Left ventricle myocardium inferior (tissue), 1 donor: ENCODE measurements around the gene CSTF3. TPM values are rescaled to one million over a fixed set of nuclear protein-coding genes. Genes with fewer than 3 reads are reported as not detected.

Experiments used
- DNase-seq: peaks from one replicate; pipeline ENCODE4 v3.0.0-alpha.2; 2020
- H3K27ac ChIP-seq: fragments of 200-600 bp; replicated peaks from 2 replicates; pipeline ENCODE4 v1.8.0; 2021
- H3K27me3 ChIP-seq: fragments of 200-600 bp; 2 replicates; pipeline ENCODE4 v1.8.0; 2021; ENCODE audit warnings: low read depth
- H3K36me3 ChIP-seq: fragments of 200-600 bp; 2 replicates; pipeline ENCODE4 v1.8.0; 2021
- H3K4me1 ChIP-seq: fragments of 200-600 bp; 2 replicates; pipeline ENCODE4 v1.8.0; 2021
- H3K4me3 ChIP-seq: fragments of 200-600 bp; 2 replicates; pipeline ENCODE4 v1.8.0; 2021; ENCODE audit warnings: mild to moderate bottlenecking, moderate library complexity
- H3K9me3 ChIP-seq: fragments of 200-600 bp; replicated peaks from 2 replicates; pipeline ENCODE4 v1.8.0; 2021
- intact Hi-C: fragments of 100-400 bp; cut with micrococcal nuclease; formaldehyde crosslinking; loops from one replicate; pipeline ENCODE4 v1.11.0; 2022
- total RNA-seq: library from RNA; stranded (reverse); fragmentation: NEBNext Ultra II Directional; extraction: Animal tissue kit (Norgen Biotek cat#: 25700); gene quantifications from one replicate; pipeline ENCODE4 v1.2.1, GENCODE V29; 2021
- TF ChIP-seq, protein P1 (sequence below): fragments of 200-600 bp; IDR thresholded peaks from 2 replicates; pipeline ENCODE4 v1.8.0; 2021; ENCODE audit warnings: antibody characterized with exemption, mild to moderate bottlenecking, borderline replicate concordance
- donor health status: DM: no; HTN: yes; CAD: no; lungs with severe emphysema.

Gene CSTF3
- total RNA-seq, 1 donor from 2014 or later: 11.1 TPM

DNA sequence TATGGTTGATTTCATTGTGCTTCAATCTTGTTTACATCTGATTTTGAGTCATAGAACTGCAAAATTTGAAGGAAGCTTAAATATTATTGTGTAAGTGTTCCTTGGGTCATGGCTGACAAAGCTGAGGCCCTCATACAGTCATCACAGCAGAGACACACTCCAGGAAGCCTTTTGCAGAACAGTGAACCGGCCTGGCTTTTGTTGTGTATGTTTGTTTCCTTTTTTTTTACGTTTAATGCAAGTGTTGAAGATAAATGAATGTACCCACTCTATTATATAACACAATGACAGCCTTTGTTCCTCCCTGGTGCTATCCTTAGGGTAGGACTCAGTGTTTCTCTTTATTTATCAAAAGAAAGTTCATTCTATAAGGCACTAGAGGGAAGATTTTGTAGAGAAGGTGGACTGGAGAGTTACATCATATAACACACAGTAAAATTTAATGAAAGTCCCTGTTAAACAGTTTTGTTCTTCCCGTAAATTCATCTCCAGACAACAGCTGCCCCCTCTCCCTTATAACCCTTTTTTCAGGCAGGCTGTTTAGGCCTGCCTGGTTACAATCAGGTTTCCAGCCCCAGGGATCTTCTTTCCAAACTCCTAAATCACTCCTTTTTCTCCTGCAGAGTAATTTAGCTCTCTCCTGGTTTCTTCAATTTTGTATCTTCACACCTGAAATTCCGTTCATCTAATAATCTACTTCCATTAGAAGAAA is 34.3 kb upstream of the CSTF3 start:
- no peaks in the 10 kb centered on the region for H3K36me3 ChIP-seq
- intact Hi-C loops: no loop called here
- H3K4me1 ChIP-seq: no peaks in the 10 kb centered on the region
- H3K4me3 ChIP-seq: no peak overlapping the region
- no peak for DNase-seq
- no peaks in the 10 kb centered on the region for H3K9me3 ChIP-seq
- TF ChIP-seq, protein P1, sequence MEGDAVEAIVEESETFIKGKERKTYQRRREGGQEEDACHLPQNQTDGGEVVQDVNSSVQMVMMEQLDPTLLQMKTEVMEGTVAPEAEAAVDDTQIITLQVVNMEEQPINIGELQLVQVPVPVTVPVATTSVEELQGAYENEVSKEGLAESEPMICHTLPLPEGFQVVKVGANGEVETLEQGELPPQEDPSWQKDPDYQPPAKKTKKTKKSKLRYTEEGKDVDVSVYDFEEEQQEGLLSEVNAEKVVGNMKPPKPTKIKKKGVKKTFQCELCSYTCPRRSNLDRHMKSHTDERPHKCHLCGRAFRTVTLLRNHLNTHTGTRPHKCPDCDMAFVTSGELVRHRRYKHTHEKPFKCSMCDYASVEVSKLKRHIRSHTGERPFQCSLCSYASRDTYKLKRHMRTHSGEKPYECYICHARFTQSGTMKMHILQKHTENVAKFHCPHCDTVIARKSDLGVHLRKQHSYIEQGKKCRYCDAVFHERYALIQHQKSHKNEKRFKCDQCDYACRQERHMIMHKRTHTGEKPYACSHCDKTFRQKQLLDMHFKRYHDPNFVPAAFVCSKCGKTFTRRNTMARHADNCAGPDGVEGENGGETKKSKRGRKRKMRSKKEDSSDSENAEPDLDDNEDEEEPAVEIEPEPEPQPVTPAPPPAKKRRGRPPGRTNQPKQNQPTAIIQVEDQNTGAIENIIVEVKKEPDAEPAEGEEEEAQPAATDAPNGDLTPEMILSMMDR: no peak
- H3K27me3 ChIP-seq: no peaks in the 10 kb centered on the region
- H3K27ac ChIP-seq: no peak overlapping the region

DNA sequence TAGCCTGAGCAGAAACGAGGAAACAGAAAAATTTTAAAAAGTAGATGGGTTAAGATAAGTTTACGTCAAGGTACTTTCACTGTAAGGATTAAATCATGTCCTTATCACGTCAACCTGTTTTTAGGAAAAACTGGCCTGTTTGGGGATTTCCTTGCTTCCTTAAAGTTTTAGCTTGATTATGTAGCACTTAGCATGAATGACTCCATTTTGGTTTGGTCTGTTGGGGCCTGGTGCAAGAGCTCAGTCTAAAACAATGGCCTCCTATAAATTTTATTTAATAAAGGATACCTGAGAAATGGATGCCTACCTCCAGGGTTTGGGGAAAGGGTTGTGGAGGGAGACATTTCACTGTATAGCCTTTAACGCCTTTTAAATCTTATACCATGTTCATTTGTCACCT is 33.2 kb upstream of the CSTF3 start:
- Histone ChIP-seq H3K27me3 (no peaks in the 10 kb centered on the region), H3K4me3 (no peak overlapping the region), H3K9me3 (no peaks in the 10 kb centered on the region), H3K4me1 (no peaks in the 10 kb centered on the region), H3K27ac (no peak overlapping the region), H3K36me3 (no peaks in the 10 kb centered on the region)
- TF ChIP-seq, protein P1: no peak
- DNase-seq: no peak
- intact Hi-C loops: no loop called here

DNA sequence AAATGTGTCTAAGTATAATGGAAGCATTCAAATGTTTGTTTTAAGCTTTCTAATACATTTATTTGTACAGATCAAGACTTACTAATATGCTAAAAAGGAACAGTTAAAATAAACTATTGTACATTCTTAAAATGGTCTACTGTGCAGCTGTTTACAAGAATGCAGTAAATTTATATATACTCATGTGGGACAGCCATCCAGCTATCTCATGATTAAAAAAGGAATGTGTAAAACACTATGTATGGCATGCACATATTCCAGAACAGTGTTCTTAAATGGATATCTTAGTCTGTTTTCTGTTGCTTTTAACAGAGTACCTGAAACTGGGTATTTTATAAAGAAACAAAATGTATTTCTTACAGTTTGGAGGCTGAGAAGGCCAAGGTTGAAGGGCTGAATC is 30.2 kb upstream of the CSTF3 start:
- Histone ChIP-seq H3K27ac (no peak overlapping the region), H3K36me3 (no peaks in the 10 kb centered on the region), H3K27me3 (no peaks in the 10 kb centered on the region), H3K4me1 (no peaks in the 10 kb centered on the region), H3K9me3 (no peaks in the 10 kb centered on the region), H3K4me3 (no peak overlapping the region)
- no peak for DNase-seq
- intact Hi-C loops: no loop called here
- TF ChIP-seq, protein P1: no peak

DNA sequence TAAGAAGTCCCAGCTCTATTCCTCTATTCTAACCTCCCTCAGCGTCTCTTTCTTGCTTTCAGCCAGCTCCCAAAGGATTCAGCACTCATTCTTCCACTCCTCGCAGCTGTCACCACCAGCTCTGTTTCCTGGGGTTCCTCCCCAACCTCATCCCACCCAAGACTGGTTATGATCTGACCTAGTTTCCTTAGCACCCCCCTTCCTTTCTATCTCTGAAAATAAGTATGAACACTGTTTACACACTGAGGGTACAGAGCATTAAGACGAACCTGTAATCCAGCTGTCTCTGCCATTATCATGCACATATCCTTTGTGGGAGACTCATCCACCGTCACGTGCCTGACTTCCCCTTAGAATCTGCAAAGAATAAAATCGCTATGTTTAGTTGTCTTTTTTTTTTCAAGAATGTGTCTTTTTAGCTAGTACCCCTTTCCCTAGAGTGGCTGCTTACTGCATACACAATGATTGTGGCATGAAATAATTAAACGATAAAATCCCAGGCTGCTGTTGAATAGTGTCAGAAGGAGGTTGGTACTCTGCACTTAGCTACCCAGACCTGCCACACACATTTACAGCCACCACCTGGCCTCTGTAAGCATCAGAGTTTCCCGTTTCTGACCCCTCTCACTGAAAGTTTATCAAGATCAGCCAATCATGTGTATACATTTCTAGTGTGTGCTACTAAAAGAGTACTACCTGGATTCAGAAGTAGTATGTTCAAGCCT is 26.9 kb upstream of the CSTF3 start:
- no peak for DNase-seq
- no peak overlapping the region for H3K27ac ChIP-seq
- no peaks in the 10 kb centered on the region for H3K36me3 ChIP-seq
- H3K9me3 ChIP-seq: no peaks in the 10 kb centered on the region
- TF ChIP-seq, protein P1: no peak
- intact Hi-C loops: no loop called here
- H3K4me3 ChIP-seq: no peak overlapping the region
- no peaks in the 10 kb centered on the region for H3K4me1 ChIP-seq
- no peaks in the 10 kb centered on the region for H3K27me3 ChIP-seq

DNA sequence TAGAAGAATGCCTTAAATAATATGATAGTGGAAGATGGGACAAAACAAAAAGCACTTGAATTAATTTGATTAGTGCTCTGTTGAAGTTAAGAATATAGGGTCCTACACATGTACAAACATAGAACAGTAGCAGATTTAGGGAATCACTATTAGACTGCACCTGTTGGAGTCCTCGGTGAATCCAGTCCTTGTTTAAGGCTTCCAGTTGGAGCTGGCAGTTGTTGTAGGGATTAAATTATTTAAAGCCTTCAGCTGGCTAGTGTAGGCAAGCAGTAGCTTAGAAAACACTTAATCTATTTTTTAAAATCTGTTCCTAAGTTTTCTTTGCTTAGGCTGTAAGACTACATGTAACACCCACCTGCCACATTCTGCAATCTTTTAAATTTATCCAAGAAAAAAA is 24.5 kb upstream of the CSTF3 start:
- no peak overlapping the region for H3K27ac ChIP-seq
- no peaks in the 10 kb centered on the region for H3K9me3 ChIP-seq
- no peaks in the 10 kb centered on the region for H3K27me3 ChIP-seq
- intact Hi-C loops: no loop called here
- DNase-seq: no peak
- TF ChIP-seq, protein P1: no peak
- H3K36me3 ChIP-seq: no peaks in the 10 kb centered on the region
- no peaks in the 10 kb centered on the region for H3K4me1 ChIP-seq
- H3K4me3 ChIP-seq: no peak overlapping the region
